HG03521 (cell line): ENCODE results near the gene ECT2L.
"Not testable (repeated sequence)": the region's sequence is repeated elsewhere in the genome, so short reads cannot be mapped to it uniquely, and the experiment has no call there.

ENCODE experiments used
- ATAC-seq: cut with Tn5 transposase; IDR thresholded peaks from one replicate; pipeline ENCODE4 v1.9.1; 2021; ENCODE audit warnings: mild to moderate bottlenecking, moderate library complexity; ENCODE audit not compliant: unreplicated experiment

The ECT2L gene

DNA sequence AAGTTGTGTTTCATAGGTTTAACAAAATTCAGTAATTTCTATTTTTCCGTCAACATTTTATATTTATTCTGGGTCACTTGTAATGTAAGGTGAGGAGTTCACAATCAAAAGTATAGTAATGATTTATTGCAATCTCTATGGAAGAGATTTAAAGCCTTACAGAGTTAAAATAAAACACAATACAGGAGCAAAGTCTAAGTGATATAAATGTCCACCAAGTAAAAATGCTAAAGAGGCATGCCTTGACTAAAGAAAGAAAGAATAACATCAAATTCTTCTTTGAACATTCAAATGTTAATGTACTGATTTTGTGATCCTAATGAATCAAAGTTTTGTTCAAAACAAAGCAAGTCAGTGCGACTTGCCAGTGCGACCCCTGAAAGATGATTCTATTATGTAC lies 130.7 kb downstream of the ECT2L start:
- ATAC-seq, result no peak

DNA sequence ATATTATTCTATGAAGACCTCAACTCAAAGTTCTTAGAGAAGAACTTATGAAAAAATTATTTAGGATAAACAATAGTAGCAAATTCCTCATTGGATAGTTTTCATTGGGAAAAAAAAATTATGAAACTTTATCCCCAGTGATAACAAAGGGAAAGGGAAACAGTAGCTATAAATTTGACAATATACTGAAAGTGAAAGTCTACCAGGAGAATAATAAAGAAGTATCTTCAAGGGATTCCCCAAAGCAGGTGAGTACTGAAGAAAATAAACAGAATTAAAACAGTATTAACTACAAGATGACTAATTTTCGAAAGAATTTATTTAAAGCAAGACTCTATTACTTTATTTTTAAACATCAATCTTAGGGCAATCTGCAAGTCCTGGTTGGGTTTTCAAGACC lies 135.8 kb downstream of the ECT2L start:
- ATAC-seq, result no peak

DNA sequence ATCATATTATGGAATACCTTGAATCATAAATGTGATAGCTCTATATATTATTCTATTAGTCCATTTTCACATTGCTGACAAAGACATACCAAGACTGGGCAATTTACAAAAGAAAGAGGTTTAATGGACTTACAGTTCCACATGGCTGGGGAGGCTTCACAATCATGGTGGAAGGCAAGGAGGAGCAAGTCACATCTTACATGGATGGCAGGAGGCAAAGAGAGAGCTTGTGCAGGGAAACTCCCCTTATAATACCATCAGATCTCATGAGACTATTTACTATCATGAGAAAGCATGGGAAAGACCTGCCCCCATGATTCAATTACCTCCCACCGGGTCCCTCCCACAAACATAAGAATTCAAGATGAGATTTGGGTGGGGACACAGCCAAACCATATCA lies 141.0 kb downstream of the ECT2L start:
- ATAC-seq, result not testable (repeated sequence)

DNA sequence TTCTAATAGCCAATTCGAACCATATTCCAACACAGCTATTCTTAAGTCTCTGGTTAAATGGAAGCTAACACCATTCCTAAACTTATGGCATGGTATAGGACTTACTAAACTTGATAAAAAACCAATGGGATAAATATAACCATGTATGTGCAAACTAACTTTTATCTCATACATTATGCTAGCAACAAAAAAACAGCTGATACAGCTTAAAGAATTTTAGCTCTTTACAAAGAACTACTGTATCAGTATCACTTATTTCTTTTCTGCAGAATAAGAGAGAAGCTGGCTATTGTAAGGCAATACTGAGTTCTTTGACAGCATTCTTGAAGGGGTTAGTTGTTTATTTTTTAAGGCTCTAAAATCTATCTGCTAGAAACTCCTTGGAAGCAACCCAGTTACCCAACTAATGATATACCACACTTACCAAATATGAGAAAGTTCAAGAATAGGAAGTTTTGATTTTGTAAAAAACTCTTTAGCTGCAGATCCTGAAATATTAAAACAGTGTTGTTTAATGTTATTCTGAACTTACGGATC lies 147.3 kb downstream of the ECT2L start:
- no peak for ATAC-seq

DNA sequence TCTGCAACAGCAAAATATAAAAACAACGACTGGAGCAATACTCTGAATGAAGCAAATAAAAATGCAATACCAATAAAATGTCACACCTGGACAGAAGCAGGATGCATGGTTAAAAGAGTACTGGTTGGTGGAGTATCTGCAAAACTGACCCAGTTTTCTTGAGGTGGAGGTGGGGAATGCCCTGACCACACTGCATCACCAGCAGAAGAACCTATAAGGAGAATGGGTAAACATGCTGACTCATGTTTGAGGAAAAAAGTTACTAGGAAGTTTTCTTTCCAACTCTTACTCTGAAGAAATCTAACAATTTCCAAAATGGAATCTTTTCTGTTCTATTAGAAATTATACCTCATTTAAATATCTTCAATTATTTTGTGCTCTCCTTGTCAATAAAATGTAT lies 148.5 kb downstream of the ECT2L start:
- no peak for ATAC-seq

DNA sequence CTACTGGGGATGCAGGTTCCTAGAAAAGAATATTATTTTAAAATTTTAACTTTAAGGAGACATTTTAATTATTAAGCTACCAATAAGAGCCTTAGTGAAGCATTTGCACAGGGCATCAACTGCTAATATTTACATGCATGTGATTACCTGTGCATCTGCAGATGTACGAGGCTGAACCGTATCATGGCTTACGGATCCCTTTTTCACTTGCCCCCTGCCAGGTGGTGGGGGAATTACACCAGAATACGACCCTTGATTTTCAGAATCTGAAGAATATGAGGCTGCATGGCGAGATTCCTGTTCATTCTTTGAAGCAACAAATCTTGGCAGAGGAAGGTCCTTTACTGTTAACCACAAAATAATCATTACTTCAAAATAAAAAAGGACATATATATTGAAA lies 149.5 kb downstream of the ECT2L start:
- no peak for ATAC-seq

DNA sequence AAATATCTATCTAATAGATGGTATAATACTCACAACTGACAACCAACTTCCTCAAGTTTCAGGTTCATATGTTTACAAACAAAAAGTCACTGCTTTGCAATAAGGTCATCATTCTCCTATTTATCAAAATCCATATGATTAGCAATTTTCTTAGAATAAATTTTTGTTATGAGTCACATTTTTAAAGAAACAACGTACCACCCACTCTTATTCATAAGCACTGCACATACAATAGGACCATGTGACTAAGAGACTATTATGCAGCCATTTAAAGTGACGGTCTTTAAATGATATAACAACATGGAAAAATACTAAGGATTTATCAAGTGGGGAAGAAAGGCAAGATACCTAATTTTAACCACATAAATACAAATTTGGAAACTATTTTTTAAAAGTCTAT lies 152.1 kb downstream of the ECT2L start:
- ATAC-seq, result no peak

DNA sequence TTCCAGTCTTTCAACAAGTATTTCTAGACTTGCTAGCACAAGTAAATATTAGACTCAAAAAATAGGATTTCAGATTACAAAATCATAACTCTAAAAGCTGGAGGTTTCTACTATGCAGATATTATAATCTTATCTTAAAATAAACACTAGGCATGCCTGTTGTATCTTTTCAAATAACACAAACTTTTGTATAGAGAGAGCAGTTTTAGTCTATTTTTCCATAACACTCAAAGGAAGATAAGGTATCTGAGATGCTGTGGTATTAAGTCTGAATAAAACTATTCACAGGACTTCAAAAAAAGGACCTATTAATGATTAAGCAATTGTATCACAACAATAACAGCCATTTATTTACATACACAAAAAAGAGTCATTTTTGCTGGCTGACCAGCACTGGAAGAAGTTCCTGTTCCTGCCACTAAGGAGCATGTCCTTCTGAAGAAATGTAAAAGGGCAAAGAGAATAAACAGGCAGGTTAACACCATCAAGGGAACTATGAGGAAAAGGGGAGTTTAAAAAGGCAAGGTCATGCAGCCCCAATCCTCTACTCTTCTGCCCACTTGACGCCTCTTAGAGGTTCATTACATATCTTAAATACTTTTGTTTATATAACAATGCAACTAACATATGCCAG lies 152.8 kb downstream of the ECT2L start:
- no peak for ATAC-seq

DNA sequence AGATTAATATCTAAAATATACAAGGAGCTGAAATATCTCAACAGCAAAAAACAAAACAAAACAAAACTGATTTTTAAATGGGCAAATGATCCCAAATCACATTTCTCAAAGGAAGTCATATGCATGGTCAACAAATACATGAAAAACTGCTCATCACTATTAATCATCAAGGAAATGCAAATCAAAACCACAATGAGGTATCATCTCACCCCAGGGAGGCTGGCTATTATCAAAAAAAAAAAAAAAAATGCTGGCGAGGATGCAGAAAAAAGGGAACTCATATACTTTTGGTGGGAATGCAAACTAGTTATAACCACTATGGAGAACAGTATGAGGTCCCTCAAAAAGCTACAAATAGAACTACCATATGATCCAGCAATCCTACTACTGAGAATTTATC lies 157.6 kb downstream of the ECT2L start:
- no peak for ATAC-seq
